Liver (tissue), 9 donors: ENCODE data around the gene ERO1B. TPM values are rescaled to one million over a fixed set of nuclear protein-coding genes. Genes with fewer than 3 reads are reported as not detected.

Source experiments
- DNase-seq: peaks from one replicate; pipeline ENCODE4 v3.0.0-alpha.2; 2017; ENCODE audit warnings: low spot score
- H3K27ac ChIP-seq, 2 donors: one replicate each; pipeline ENCODE4 v1.7.0; 2013; ENCODE audit warnings: inconsistent platforms in 2 of 2, low read length in 2 of 2, control low read depth in 1 of 2, low read depth in 1 of 2, mild to moderate bottlenecking in 1 of 2
- H3K27me3 ChIP-seq, 4 donors: one replicate each; pipeline versions ENCODE4 v1.6.1 to v1.7.0; 2013; ENCODE audit warnings: low read length in 3 of 4, inconsistent platforms in 1 of 4, mild to moderate bottlenecking in 1 of 4, moderate library complexity in 1 of 4; ENCODE audit not compliant: control insufficient read depth in 4 of 4, insufficient read depth in 4 of 4
- H3K36me3 ChIP-seq, 4 donors: one replicate each; pipeline versions ENCODE4 v1.6.1 to v1.7.0; 2013; ENCODE audit warnings: low read length in 3 of 4, mild to moderate bottlenecking in 3 of 4, low read depth in 1 of 4, moderate library complexity in 1 of 4; ENCODE audit not compliant: control insufficient read depth in 4 of 4, insufficient read depth in 3 of 4
- H3K4me1 ChIP-seq, 4 donors: one replicate each; pipeline versions ENCODE4 v1.6.1 to v1.7.0; 2013; ENCODE audit warnings: low read length in 3 of 4, mild to moderate bottlenecking in 3 of 4, moderate library complexity in 1 of 4; ENCODE audit not compliant: control insufficient read depth in 4 of 4, insufficient read depth in 4 of 4
- H3K4me3 ChIP-seq, 3 donors: one replicate each; pipeline versions ENCODE4 v1.6.1 to v1.7.0; 2013; ENCODE audit warnings: low read length in 3 of 3, control low read depth in 1 of 3, low read depth in 1 of 3, mild to moderate bottlenecking in 1 of 3
- H3K9ac ChIP-seq, 2 donors: one replicate each; pipeline ENCODE4 v1.7.0; 2013; ENCODE audit warnings: low read length in 2 of 2, mild to moderate bottlenecking in 2 of 2, moderate library complexity in 2 of 2, control low read depth in 1 of 2, low read depth in 1 of 2
- H3K9me3 ChIP-seq, 4 donors: one replicate each; pipeline versions ENCODE4 v1.6.1 to v1.7.0; 2013; ENCODE audit warnings: low read length in 3 of 4; ENCODE audit not compliant: control insufficient read depth in 4 of 4
- ATF3 ChIP-seq: IDR thresholded peaks from 2 replicates; pipeline ENCODE4 v1.6.1; 2016; ENCODE audit warnings: antibody characterized with exemption
- CTCF ChIP-seq: fragments of 150-350 bp; IDR thresholded peaks from 2 replicates; pipeline ENCODE4 v1.5.1; 2017; ENCODE audit warnings: improper control_type of control experiment, low read depth, low read length; ENCODE audit not compliant: missing input control
- EGR1 ChIP-seq, 2 donors: IDR thresholded peaks; 2 replicates each; pipeline ENCODE4 v1.6.1; 2016 to 2018; ENCODE audit warnings: antibody characterized with exemption in 2 of 2, low read depth in 2 of 2
- FOXA1 ChIP-seq: IDR thresholded peaks from 2 replicates; pipeline ENCODE4 v1.6.1; 2016; ENCODE audit warnings: antibody characterized with exemption
- FOXA2 ChIP-seq: IDR thresholded peaks from 2 replicates; pipeline ENCODE4 v1.6.1; 2016; ENCODE audit warnings: antibody characterized with exemption
- HNF4A ChIP-seq, 2 donors: conservative IDR thresholded peaks; 2 replicates each; pipeline ENCODE4 v1.6.1; 2016; ENCODE audit warnings: antibody characterized with exemption in 2 of 2, mild to moderate bottlenecking in 2 of 2
- HNF4G ChIP-seq: IDR thresholded peaks from 2 replicates; pipeline ENCODE4 v1.6.1; 2016; ENCODE audit warnings: antibody characterized with exemption
- NR2F2 ChIP-seq: IDR thresholded peaks from 2 replicates; pipeline ENCODE4 v1.6.1; 2016; ENCODE audit warnings: antibody characterized with exemption
- RAD21 ChIP-seq, 2 donors: IDR thresholded peaks; 2 replicates each; pipeline ENCODE4 v1.6.1; 2016; ENCODE audit warnings: antibody characterized with exemption in 2 of 2, mild to moderate bottlenecking in 2 of 2
- REST ChIP-seq: IDR thresholded peaks from 2 replicates; pipeline ENCODE4 v1.6.1; 2016; ENCODE audit warnings: antibody characterized with exemption, mild to moderate bottlenecking
- RXRA ChIP-seq, 2 donors: IDR thresholded peaks; 2 replicates each; pipeline ENCODE4 v1.6.1; 2017 to 2018; ENCODE audit warnings: antibody characterized with exemption in 2 of 2, mild to moderate bottlenecking in 1 of 2
- SP1 ChIP-seq: IDR thresholded peaks from 2 replicates; pipeline ENCODE4 v1.6.1; 2018; ENCODE audit warnings: antibody characterized with exemption, mild to moderate bottlenecking
- YY1 ChIP-seq: IDR thresholded peaks from 2 replicates; pipeline ENCODE4 v1.6.1; 2016; ENCODE audit warnings: antibody characterized with exemption, mild to moderate bottlenecking
- ZBTB33 ChIP-seq: IDR thresholded peaks from 2 replicates; pipeline ENCODE4 v1.6.1; 2016; ENCODE audit warnings: antibody characterized with exemption
- WGBS: extraction: QIAGEN DNeasy Blood & Tissue Kit; methylation state at CpG from one replicate; pipeline ENCODE4 v1.1.7; 2013; 5-methylcytosine and 5-hydroxymethylcytosine counted together
- polyA plus RNA-seq, 2 donors: library from polyadenylated mRNA; stranded (reverse) in 1 of 2; unstranded in 1 of 2; fragments of 200-250 nt in 1 of 2; fragments of >200 nt in 1 of 2; fragmentation: Nextera tagmentation in 1 of 2; extraction: Ambion mirVana in 1 of 2; gene quantifications; one replicate each; pipeline versions ENCODE4 v1.2.1 to v1.2.3, GENCODE V29; 2013 to 2015
- total RNA-seq, 2 donors: library from RNA; depleted of rRNA; stranded (reverse); fragments of >200 nt; gene quantifications; one replicate each; pipeline ENCODE4 v1.2.3, GENCODE V29; 2014
- donor health status: healthy.
- donor health status: healthy.
- donor health status: healthy.
- donor health status: healthy.
- donor health status: healthy.

Gene ERO1B
- total and polyA plus RNA-seq, 4 donors = 5.5 to 22.9 (median 8.9) TPM

- Histone ChIP-seq H3K9me3 (peaks cover 0 to 5% (median 2%) of the 10 kb centered on the region in 4 donors), H3K4me3 (no peak overlapping the region), H3K27me3 (no peaks in the 10 kb centered on the region), H3K9ac (no peak overlapping the region), H3K4me1 (no peaks in the 10 kb centered on the region), H3K27ac (no peak overlapping the region), H3K36me3 (peaks cover 0 to 4% (median 2%) of the 10 kb centered on the region in 4 donors)
- TF ChIP-seq NR2F2 (no peak), EGR1 (IDR thresholded peaks at IDR 0.05; ENCODE audit: low read depth in 2 of 2) (no peak), SP1 (no peak), RAD21 (IDR thresholded peaks at IDR 0.05) (no peak), ATF3 (no peak)
- no peak for DNase-seq
Observed at GRCh38 chr1:236257216-236257615, 24.5 kb downstream of the ERO1B start.

- Histone ChIP-seq H3K9ac (no peak overlapping the region), H3K9me3 (peaks cover 0 to 4% (median 0%) of the 10 kb centered on the region in 4 donors), H3K36me3 (peaks cover 0 to 2% (median 0%) of the 10 kb centered on the region in 4 donors), H3K4me1 (no peaks in the 10 kb centered on the region), H3K27me3 (no peaks in the 10 kb centered on the region), H3K27ac (no peak overlapping the region), H3K4me3 (no peak overlapping the region)
- DNase-seq = no peak
- WGBS = 73% methylated on average over 4 of the region's 4 CpGs
- TF ChIP-seq CTCF (no peak), FOXA2 (no peak), HNF4A (conservative IDR thresholded peaks at IDR 0.05) (no peak), ATF3 (no peak), RXRA (IDR thresholded peaks at IDR 0.05) (no peak), ZBTB33 (no peak), REST (no peak), FOXA1 (no peak), YY1 (no peak), HNF4G (no peak), EGR1 (IDR thresholded peaks at IDR 0.05; ENCODE audit: low read depth in 2 of 2) (no peak), SP1 (no peak)
Observed at GRCh38 chr1:236253918-236254637, 27.7 kb downstream of the ERO1B start.
